HepG2 (cell line): ENCODE measurements around the gene FAAP100. TPM values are rescaled to one million over a fixed set of nuclear protein-coding genes. Genes with fewer than 3 reads are reported as not detected.
A peak's percentile ranks its signal among the peaks of the same experiment; 100 is the strongest.

Experiments used
- CBX5 ChIP-seq: sonication (generic); formaldehyde crosslinking; IDR thresholded peaks from 2 replicates; pipeline ENCODE4 v1.4.0; 2020; ENCODE audit warnings: missing genetic modification reagents, borderline replicate concordance
- CHD2 ChIP-seq: IDR thresholded peaks from 2 replicates; pipeline ENCODE4 v1.6.1; 2011; ENCODE audit warnings: low read depth, low read length, improper control_type of control experiment
- DPF2 ChIP-seq: sonication (generic); formaldehyde crosslinking; IDR thresholded peaks from 2 replicates; pipeline ENCODE4 v1.4.0; 2020; ENCODE audit warnings: mild to moderate bottlenecking, low read depth, missing genetic modification reagents, borderline replicate concordance
- JUNB ChIP-seq: sonication (generic); formaldehyde crosslinking; IDR thresholded peaks from 2 replicates; pipeline ENCODE4 v1.8.0; 2022; ENCODE audit warnings: missing genetic modification reagents, mild to moderate bottlenecking, borderline replicate concordance
- LBX2 ChIP-seq: sonication (generic); formaldehyde crosslinking; IDR thresholded peaks from 2 replicates; pipeline ENCODE4 v1.5.0; 2020; ENCODE audit warnings: missing genetic modification reagents, mild to moderate bottlenecking, borderline replicate concordance
- MED13 ChIP-seq: sonication (generic); formaldehyde crosslinking; IDR thresholded peaks from 2 replicates; pipeline ENCODE4 v1.5.0; 2020; ENCODE audit warnings: missing genetic modification reagents
- MNT ChIP-seq: fragments of 450-650 bp; IDR thresholded peaks from 2 replicates; pipeline ENCODE4 v1.6.1; 2016
- RBM39 ChIP-seq: fragments of 200-400 bp; formaldehyde crosslinking; IDR thresholded peaks from one replicate; pipeline ENCODE4 v1.6.1; 2018; ENCODE audit warnings: antibody characterized with exemption, mild to moderate bottlenecking, low read depth, low read length; ENCODE audit not compliant: poor library complexity, severe bottlenecking
- RXRA ChIP-seq: sonication (generic); formaldehyde crosslinking; IDR thresholded peaks from 2 replicates; pipeline ENCODE4 v1.5.1; 2020; ENCODE audit warnings: missing genetic modification reagents
- TMF1 ChIP-seq: sonication (generic); formaldehyde crosslinking; IDR thresholded peaks from 2 replicates; pipeline ENCODE4 v1.8.1; 2022; ENCODE audit warnings: low read depth, missing genetic modification reagents
- TRAFD1 ChIP-seq: sonication (generic); formaldehyde crosslinking; IDR thresholded peaks from 2 replicates; pipeline ENCODE4 v1.5.1; 2020; ENCODE audit warnings: missing genetic modification reagents, mild to moderate bottlenecking, borderline replicate concordance
- ZBTB20 ChIP-seq: sonication (generic); formaldehyde crosslinking; IDR thresholded peaks from 2 replicates; pipeline ENCODE4 v1.8.1; 2023; ENCODE audit warnings: missing genetic modification reagents, low read depth, mild to moderate bottlenecking, borderline replicate concordance
- ZNF20 ChIP-seq: sonication (generic); formaldehyde crosslinking; IDR thresholded peaks from 2 replicates; pipeline ENCODE4 v1.4.0; 2020; ENCODE audit warnings: mild to moderate bottlenecking, moderate library complexity, missing genetic modification reagents
- ZNF251 ChIP-seq: sonication (generic); formaldehyde crosslinking; IDR thresholded peaks from 2 replicates; pipeline ENCODE4 v1.9.0; 2021; ENCODE audit warnings: mild to moderate bottlenecking, missing genetic modification reagents
- ZNF30 ChIP-seq: sonication (generic); formaldehyde crosslinking; IDR thresholded peaks from 2 replicates; pipeline ENCODE4 v1.5.0; 2020; ENCODE audit warnings: mild to moderate bottlenecking, missing genetic modification reagents
- ZNF329 ChIP-seq: sonication (generic); formaldehyde crosslinking; IDR thresholded peaks from 2 replicates; pipeline ENCODE4 v1.9.0; 2021; ENCODE audit warnings: low read depth, mild to moderate bottlenecking, missing genetic modification reagents
- ZNF724P ChIP-seq: sonication (generic); formaldehyde crosslinking; IDR thresholded peaks from 2 replicates; pipeline ENCODE4 v1.8.0; 2022; ENCODE audit warnings: missing genetic modification reagents, borderline replicate concordance
- polyA plus RNA-seq, 8 experiments: library from polyadenylated mRNA; depleted of rRNA in 3 of 8; stranded (reverse) in 7 of 8; unstranded in 1 of 8; fragments of >200 nt; fragmentation: Illumina TruSeq in 4 of 8; extraction: Trizol in 4 of 8; gene quantifications; 2 replicates each; pipeline versions ENCODE4 v1.2.1 to v1.2.3, GENCODE V29; 2011 to 2016; ENCODE audit warnings: low read depth in 4 of 8, missing spikeins in 1 of 8, mixed read lengths in 1 of 8; ENCODE audit not compliant: insufficient read depth in 1 of 8
- total RNA-seq, 5 experiments: library from RNA; depleted of rRNA; stranded (reverse); fragments of >200 nt; fragmentation: Illumina TruSeq; extraction: Trizol; gene quantifications; 2 replicates each; pipeline ENCODE4 v1.2.3, GENCODE V29; 2016; ENCODE audit warnings: low read depth in 1 of 5
- TF ChIP-seq, protein P1 (sequence below): sonication (generic); formaldehyde crosslinking; IDR thresholded peaks from 2 replicates; pipeline ENCODE4 v1.5.0; 2020; ENCODE audit warnings: missing genetic modification reagents
- TF ChIP-seq, protein P2 (sequence below): sonication (generic); formaldehyde crosslinking; IDR thresholded peaks from 2 replicates; pipeline ENCODE4 v1.8.0; 2022; ENCODE audit warnings: mild to moderate bottlenecking, missing genetic modification reagents; ENCODE audit not compliant: insufficient replicate concordance
- TF ChIP-seq, protein P3 (sequence below): sonication (generic); formaldehyde crosslinking; IDR thresholded peaks from 2 replicates; pipeline ENCODE4 v1.5.1; 2020; ENCODE audit warnings: missing genetic modification reagents, mild to moderate bottlenecking, borderline replicate concordance

FAAP100 gene
- total and polyA plus RNA-seq, 2 of the 13 experiments (the other 11 are each of a cell fraction or from before 2014, with no cell fraction given) = 7.6 to 20.8 TPM

DNA sequence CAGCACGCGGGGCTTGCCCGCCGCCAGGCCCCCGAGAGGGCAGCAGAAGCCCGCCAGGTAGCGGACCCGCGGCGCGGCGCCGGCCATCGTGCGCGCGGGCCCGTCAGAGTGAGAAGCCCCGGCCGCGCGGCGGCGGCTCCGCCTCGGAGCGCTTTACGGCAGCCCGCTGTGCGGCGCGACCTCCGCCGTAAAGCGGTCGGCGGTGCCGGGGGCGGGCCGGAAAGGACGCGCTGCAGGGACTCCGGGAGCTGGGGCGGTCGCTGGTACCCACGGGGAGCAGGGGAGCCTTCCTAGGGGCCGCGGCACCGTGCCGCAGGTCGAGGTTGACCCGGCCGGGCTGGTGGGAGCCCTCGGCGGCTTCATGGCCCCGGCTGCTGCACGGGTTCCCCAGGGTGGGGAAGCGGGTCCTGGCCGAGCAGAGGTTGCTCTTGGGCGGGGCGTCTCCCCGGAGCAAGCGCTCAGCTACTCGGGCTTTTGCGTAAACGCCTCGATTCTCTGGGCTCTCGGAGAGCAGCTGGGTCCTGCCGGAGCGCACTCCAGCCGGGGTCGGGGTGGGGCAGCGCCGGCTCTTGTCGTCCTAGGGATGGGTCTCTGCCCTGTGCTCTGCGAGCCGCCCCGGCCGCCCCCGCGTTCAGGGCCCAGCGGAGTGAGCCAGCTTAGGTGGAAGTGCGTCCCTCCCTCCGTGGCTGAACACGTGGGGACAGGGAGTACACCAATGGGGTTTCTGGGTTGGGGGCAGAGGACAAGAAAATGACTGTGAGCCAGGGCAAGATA is at the start of gene FAAP100 (continued):
- 0 out of 2 replicates have a peak, but pooled peaks have one; percentile 35 for TF ChIP-seq RXRA (CRISPR knock-in tag)
- TF ChIP-seq, protein P1, sequence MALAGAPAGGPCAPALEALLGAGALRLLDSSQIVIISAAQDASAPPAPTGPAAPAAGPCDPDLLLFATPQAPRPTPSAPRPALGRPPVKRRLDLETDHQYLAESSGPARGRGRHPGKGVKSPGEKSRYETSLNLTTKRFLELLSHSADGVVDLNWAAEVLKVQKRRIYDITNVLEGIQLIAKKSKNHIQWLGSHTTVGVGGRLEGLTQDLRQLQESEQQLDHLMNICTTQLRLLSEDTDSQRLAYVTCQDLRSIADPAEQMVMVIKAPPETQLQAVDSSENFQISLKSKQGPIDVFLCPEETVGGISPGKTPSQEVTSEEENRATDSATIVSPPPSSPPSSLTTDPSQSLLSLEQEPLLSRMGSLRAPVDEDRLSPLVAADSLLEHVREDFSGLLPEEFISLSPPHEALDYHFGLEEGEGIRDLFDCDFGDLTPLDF (CRISPR knock-in tag) = no peak
- TF ChIP-seq DPF2 = no peak
- TF ChIP-seq, protein P2, sequence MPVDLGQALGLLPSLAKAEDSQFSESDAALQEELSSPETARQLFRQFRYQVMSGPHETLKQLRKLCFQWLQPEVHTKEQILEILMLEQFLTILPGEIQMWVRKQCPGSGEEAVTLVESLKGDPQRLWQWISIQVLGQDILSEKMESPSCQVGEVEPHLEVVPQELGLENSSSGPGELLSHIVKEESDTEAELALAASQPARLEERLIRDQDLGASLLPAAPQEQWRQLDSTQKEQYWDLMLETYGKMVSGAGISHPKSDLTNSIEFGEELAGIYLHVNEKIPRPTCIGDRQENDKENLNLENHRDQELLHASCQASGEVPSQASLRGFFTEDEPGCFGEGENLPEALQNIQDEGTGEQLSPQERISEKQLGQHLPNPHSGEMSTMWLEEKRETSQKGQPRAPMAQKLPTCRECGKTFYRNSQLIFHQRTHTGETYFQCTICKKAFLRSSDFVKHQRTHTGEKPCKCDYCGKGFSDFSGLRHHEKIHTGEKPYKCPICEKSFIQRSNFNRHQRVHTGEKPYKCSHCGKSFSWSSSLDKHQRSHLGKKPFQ (CRISPR knock-in tag) = peak; percentile 90
- TF ChIP-seq RBM39 = no peak
- TF ChIP-seq JUNB (CRISPR knock-in tag) = no peak
- TF ChIP-seq, protein P3, sequence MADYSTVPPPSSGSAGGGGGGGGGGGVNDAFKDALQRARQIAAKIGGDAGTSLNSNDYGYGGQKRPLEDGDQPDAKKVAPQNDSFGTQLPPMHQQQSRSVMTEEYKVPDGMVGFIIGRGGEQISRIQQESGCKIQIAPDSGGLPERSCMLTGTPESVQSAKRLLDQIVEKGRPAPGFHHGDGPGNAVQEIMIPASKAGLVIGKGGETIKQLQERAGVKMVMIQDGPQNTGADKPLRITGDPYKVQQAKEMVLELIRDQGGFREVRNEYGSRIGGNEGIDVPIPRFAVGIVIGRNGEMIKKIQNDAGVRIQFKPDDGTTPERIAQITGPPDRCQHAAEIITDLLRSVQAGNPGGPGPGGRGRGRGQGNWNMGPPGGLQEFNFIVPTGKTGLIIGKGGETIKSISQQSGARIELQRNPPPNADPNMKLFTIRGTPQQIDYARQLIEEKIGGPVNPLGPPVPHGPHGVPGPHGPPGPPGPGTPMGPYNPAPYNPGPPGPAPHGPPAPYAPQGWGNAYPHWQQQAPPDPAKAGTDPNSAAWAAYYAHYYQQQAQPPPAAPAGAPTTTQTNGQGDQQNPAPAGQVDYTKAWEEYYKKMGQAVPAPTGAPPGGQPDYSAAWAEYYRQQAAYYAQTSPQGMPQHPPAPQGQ (CRISPR knock-in tag) = no peak
- peak; percentile 82; the same call in 1 of the 2 replicates for TF ChIP-seq ZNF329 (CRISPR knock-in tag)
- TF ChIP-seq TMF1 = peak; percentile 67
- no peak for TF ChIP-seq ZNF251 (CRISPR knock-in tag)
- no peak for TF ChIP-seq ZNF20 (CRISPR knock-in tag)
- TF ChIP-seq MNT = peak; percentile 47; the same call in 1 of the 2 replicates
- TF ChIP-seq LBX2 = 0 out of 2 replicates have a peak, but pooled peaks have one; percentile 69
- TF ChIP-seq CBX5 = no peak
- no peak for TF ChIP-seq TRAFD1
- TF ChIP-seq ZBTB20 = no peak
- no peak; the same call in 1 of the 2 replicates for TF ChIP-seq MED13
- TF ChIP-seq CHD2 = no peak
- TF ChIP-seq ZNF30 (CRISPR knock-in tag) = no peak
- TF ChIP-seq ZNF724P (CRISPR knock-in tag) = 0 out of 2 replicates have a peak, but pooled peaks have one; percentile 43
